ENCODE measurements around the gene UTY.

DNA sequence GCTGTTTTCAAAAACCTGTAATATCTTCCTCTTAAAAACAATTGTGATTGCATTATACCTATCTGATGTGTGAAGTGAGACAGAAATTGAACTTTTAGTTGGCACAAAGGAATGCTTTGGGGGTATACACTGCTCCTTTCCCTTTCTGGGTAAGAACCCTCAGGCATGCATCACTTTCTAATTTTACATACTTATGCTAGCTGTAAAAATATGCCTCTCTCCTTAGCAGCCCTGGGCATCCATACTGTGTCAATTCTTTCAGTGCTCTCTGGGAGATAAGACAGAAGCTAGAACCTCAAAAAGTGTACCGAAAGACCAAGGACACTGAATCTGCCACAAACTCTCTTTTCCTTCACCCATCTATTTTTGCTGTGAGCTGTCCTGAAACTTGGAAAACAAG lies 246.7 kb downstream of the UTY start:
- TF ChIP-seq, protein P1, sequence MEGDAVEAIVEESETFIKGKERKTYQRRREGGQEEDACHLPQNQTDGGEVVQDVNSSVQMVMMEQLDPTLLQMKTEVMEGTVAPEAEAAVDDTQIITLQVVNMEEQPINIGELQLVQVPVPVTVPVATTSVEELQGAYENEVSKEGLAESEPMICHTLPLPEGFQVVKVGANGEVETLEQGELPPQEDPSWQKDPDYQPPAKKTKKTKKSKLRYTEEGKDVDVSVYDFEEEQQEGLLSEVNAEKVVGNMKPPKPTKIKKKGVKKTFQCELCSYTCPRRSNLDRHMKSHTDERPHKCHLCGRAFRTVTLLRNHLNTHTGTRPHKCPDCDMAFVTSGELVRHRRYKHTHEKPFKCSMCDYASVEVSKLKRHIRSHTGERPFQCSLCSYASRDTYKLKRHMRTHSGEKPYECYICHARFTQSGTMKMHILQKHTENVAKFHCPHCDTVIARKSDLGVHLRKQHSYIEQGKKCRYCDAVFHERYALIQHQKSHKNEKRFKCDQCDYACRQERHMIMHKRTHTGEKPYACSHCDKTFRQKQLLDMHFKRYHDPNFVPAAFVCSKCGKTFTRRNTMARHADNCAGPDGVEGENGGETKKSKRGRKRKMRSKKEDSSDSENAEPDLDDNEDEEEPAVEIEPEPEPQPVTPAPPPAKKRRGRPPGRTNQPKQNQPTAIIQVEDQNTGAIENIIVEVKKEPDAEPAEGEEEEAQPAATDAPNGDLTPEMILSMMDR (IDR thresholded peaks at IDR 0.05; ENCODE audit: low read length): no peak
- no peak for TF ChIP-seq EZH2 (optimal IDR thresholded peaks at IDR 0.05; ENCODE audit: low read depth, low read length)
- no peak for TF ChIP-seq EZH2phosphoT487 (IDR thresholded peaks at IDR 0.05; ENCODE audit: low read length)

Data from MM.1S (cell line).